ENCODE measurements around the gene PCCA.
A peak's percentile ranks its signal among the peaks of the same experiment; 100 is the strongest.

PCCA gene

GRCh38 chr13:100540621-100541020 lies 451.7 kb downstream of the PCCA start:
- Histone ChIP-seq H3K4me2 (ENCODE audit: insufficient read depth, low read length) (no peak overlapping the region), H3K27me3 (ENCODE audit: insufficient read depth, low read length, poor library complexity) (no peaks in the 10 kb centered on the region)

GRCh38 chr13:100541897-100542825 lies 453.3 kb downstream of the PCCA start:
- H3K4me3 ChIP-seq (ENCODE audit: low read depth in 1 of 2, low read length in 2 of 2): no peak overlapping the region
- no peaks in the 10 kb centered on the region for H3K27me3 ChIP-seq (ENCODE audit: insufficient read depth, low read length, poor library complexity)
- H2AFZ ChIP-seq (ENCODE audit: low read depth, low read length): no peak overlapping the region
- H3K4me2 ChIP-seq (ENCODE audit: insufficient read depth, low read length): no peak overlapping the region
- H3K9me3 ChIP-seq (ENCODE audit: insufficient read depth, low read length, severe bottlenecking): no peaks in the 10 kb centered on the region
- ATAC-seq (ENCODE audit: insufficient read depth, low read depth): no peak
- H3K27ac ChIP-seq (ENCODE audit: low read length): no peak overlapping the region
- no peak overlapping the region for H3K9ac ChIP-seq (ENCODE audit: low read depth, low read length)
- DNase-seq: no peak
- no peaks in the 10 kb centered on the region for H4K20me1 ChIP-seq (ENCODE audit: insufficient read depth, low read length)
- H3K36me3 ChIP-seq (ENCODE audit: insufficient read depth, low read length): no peaks in the 10 kb centered on the region
- no peak for TF ChIP-seq EZH2 (IDR thresholded peaks at IDR 0.05; ENCODE audit: borderline replicate concordance, low read depth, low read length, severe bottlenecking)
- no peak for TF ChIP-seq CTCF (IDR thresholded peaks at IDR 0.05; ENCODE audit: borderline replicate concordance, extremely low read depth, low read length, poor library complexity, severe bottlenecking)
- H3K4me1 ChIP-seq (ENCODE audit: insufficient read depth, low read length): no peaks in the 10 kb centered on the region
- no peaks in the 10 kb centered on the region for H3K79me2 ChIP-seq (ENCODE audit: insufficient read depth, low read length)

More at GRCh38 chr13:100540621-100541020, 451.7 kb downstream of the PCCA start:
- Histone ChIP-seq H3K36me3 (ENCODE audit: insufficient read depth, low read length) (no peaks in the 10 kb centered on the region), H4K20me1 (ENCODE audit: insufficient read depth, low read length) (no peaks in the 10 kb centered on the region), H3K79me2 (ENCODE audit: insufficient read depth, low read length) (no peaks in the 10 kb centered on the region), H3K4me3 (ENCODE audit: low read depth in 1 of 2, low read length in 2 of 2) (no peak overlapping the region), H3K9ac (ENCODE audit: low read depth, low read length) (no peak overlapping the region), H3K27ac (ENCODE audit: low read length) (no peak overlapping the region), H3K9me3 (ENCODE audit: insufficient read depth, low read length, severe bottlenecking) (no peaks in the 10 kb centered on the region), H2AFZ (ENCODE audit: low read depth, low read length) (no peak overlapping the region), H3K4me1 (ENCODE audit: insufficient read depth, low read length) (no peaks in the 10 kb centered on the region)
- ATAC-seq (ENCODE audit: insufficient read depth, low read depth): no peak
- no peak for DNase-seq
- TF ChIP-seq CTCF (IDR thresholded peaks at IDR 0.05; ENCODE audit: borderline replicate concordance, extremely low read depth, low read length, poor library complexity, severe bottlenecking) (no peak), EZH2 (IDR thresholded peaks at IDR 0.05; ENCODE audit: borderline replicate concordance, low read depth, low read length, severe bottlenecking) (no peak)

GRCh38 chr13:100542826-100543156 lies 453.9 kb downstream of the PCCA start:
- Histone ChIP-seq H3K4me3 (ENCODE audit: low read depth in 1 of 2, low read length in 2 of 2) (no peak overlapping the region), H3K9ac (ENCODE audit: low read depth, low read length) (no peak overlapping the region), H3K4me1 (ENCODE audit: insufficient read depth, low read length) (no peaks in the 10 kb centered on the region), H3K79me2 (ENCODE audit: insufficient read depth, low read length) (no peaks in the 10 kb centered on the region), H3K36me3 (ENCODE audit: insufficient read depth, low read length) (no peaks in the 10 kb centered on the region), H2AFZ (ENCODE audit: low read depth, low read length) (no peak overlapping the region), H3K9me3 (ENCODE audit: insufficient read depth, low read length, severe bottlenecking) (no peaks in the 10 kb centered on the region), H4K20me1 (ENCODE audit: insufficient read depth, low read length) (no peaks in the 10 kb centered on the region), H3K4me2 (ENCODE audit: insufficient read depth, low read length) (no peak overlapping the region), H3K27ac (ENCODE audit: low read length) (no peak overlapping the region), H3K27me3 (ENCODE audit: insufficient read depth, low read length, poor library complexity) (no peaks in the 10 kb centered on the region)
- DNase-seq (no peak), ATAC-seq (ENCODE audit: insufficient read depth, low read depth) (peak; percentile 33; the same call in 1 of the 3 replicates)
- TF ChIP-seq CTCF (IDR thresholded peaks at IDR 0.05; ENCODE audit: borderline replicate concordance, extremely low read depth, low read length, poor library complexity, severe bottlenecking) (peak; percentile 63), EZH2 (IDR thresholded peaks at IDR 0.05; ENCODE audit: borderline replicate concordance, low read depth, low read length, severe bottlenecking) (no peak)

Data from DND-41 (cell line).